GM21360 (cell line): ENCODE results near the gene TCOF1.

Source experiments
- ATAC-seq: cut with Tn5 transposase; IDR thresholded peaks from one replicate; pipeline ENCODE4 v1.9.1; 2021; ENCODE audit warnings: mild to moderate bottlenecking, moderate library complexity; ENCODE audit not compliant: unreplicated experiment

The TCOF1 gene

GRCh38 chr5:150428106-150428876, 70.8 kb downstream of the TCOF1 start:
- ATAC-seq: no peak

DNA sequence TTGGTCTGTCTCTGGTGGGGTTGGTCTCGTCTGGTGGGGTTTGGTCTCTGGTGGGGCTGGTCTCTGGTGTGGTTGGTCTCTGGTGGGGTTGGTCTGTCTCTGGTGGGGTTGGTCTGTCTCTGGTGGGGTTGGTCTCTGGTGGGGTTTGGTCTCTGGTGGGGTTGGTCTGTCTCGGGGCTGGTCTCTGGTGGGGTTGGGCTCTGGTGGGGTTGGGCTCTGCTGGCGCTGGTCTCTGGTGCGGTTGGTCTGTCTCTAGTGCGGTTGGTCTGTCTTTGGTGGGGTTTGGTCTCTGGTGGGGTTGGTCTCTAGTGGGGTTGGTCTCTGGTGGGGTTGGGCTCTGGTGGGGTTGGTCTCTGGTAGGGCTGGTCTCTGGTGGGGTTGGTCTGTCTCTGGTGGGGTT, 71.5 kb downstream of the TCOF1 start:
- ATAC-seq: no peak

- no peak for ATAC-seq
Measured at GRCh38 chr5:150429410-150429873, 71.9 kb downstream of the TCOF1 start.

DNA sequence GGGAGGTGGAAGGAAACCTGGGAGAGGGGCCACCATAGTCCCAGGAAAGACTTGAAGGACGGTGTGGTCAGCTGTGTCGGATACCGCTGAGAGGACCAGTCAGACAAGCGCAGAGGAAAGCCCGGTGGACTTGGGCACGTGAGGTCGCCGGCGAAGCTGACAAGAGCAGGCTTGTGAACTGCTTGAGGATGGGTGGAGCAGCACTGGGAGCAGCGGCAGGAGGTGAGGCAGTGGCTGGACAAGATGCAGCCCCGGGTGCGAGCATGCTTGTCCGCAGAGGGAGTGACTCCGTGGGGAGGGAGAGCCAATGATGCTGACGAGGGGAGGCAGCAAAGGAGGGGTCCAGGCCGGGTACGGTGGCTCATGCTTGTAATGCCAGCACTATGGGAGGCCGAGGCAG, 73.6 kb downstream of the TCOF1 start:
- no peak for ATAC-seq

DNA sequence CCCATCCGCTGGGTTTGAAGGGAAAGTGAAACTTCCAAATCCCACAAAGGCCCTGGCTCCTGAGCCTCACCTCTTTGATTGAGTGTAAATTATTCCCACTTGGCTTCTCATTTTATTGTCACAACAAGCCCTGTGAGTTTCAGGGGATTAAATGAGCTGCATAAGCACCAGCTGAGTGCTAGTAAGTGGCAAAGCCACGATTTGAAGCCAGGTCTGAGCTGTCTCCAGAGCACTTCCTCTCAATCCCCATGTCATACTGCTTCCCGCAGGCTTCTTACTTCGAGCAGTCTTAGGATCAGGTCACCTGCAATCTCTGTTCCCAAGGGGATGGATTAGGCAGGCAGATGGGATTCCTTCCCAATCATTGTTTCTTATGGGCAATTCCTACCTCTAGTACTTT, 74.1 kb downstream of the TCOF1 start:
- no peak for ATAC-seq

DNA sequence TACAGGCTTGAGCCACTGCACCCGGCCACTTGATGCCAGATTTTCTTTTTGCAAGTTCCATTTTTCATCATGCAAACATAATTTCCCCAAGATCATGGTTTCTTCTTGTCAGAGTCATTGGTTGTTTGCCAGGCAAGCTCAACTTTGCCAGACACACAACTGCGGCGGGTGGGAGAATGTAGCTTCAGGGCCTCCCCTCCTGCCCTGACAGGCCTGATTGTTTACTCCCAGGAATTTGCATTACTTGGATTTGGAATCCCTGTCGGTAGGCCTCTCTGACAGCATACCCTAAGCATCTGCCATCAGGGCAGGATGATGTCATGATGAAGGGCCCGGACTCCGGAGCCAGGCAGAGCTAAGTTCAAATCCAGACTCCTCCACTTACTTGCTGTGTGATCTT, 77.0 kb downstream of the TCOF1 start:
- no peak for ATAC-seq

DNA sequence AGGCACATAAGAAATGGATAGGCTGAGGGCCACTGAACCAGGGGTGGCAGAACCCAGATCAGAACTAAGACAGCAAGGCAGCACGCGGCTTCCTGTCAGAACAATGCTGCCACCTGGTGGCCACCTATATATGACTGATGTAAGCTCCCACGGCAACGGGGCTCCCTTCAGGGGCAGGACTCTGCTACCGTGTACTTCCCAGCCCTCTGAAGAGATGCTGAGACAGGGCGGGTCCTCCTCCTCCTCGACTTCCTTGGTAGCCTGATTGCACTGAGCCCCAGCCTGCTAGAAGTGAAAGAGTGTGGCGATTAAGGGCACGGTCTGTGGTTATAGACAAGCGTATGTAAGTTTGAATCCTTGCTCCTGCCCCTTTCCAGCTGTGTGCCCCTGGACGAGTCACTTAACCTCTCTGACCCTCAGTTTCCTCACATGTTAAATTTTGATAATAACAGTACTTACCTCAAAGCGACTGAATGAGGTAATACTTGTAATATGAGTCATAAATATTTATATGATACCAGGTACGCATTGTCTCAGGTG, 78.7 kb downstream of the TCOF1 start:
- ATAC-seq: peak; percentile 92

- ATAC-seq: no peak
Measured at GRCh38 chr5:150438873-150439546, 81.5 kb downstream of the TCOF1 start.

GRCh38 chr5:150440948-150441812, 83.7 kb downstream of the TCOF1 start:
- ATAC-seq: no peak

- no peak for ATAC-seq
Measured at GRCh38 chr5:150441813-150442698, 84.6 kb downstream of the TCOF1 start.

DNA sequence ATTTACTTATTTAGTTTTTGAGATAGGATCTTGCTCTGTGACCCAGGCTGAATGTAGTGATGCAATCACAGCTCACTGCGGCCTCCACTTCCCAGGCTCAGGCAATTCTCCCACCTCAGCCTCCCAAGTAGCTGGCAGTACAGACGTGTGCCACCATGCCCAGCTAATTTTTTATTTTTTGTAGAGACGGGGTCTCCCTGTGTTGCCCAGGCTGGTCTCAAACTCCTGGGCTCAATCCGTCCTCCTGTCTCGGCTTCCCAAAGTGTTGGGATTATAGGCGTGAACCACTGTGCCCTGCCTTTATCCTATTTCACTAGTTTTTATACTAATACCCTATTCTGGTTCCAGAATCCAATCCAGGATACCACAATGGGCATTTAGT, 85.2 kb downstream of the TCOF1 start:
- no peak for ATAC-seq

DNA sequence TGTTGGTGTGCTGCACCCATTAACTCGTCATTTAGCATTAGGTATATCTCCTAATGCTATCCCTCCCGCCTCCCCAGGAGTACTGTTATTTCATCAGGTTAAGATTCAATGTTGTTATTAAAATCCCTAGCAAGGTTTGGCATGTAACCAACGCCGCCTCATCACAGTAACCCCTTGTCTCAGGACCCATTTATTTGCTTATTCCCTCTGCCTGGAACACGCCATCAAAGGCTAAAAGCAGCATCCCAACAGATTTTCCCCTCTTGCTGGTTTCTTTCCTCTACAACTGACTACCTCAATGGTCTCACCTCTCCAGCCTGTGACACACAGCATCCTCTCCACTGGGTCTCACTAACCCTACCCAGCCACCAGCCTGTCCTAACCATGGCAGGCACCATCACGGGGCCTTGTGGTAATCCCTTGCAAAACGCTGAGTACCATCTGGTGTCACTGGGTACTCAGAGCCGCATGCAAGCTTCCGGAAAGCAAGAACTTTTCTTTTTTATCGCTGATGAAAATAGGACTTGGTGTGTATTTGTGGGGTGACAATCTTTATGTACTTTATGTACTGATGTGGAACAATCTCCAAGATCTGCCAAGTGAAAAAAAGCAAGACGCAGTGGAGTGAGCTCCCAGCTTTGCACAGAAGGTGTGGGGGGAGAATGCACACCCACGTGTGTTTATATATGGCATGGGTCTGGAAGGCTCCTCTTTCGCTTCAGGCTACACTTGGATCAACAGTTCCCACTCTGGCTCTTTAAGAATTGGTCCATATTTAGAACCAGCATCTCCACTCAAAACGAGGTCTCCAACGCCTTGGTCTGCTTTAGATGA, 86.0 kb downstream of the TCOF1 start:
- no peak for ATAC-seq

DNA sequence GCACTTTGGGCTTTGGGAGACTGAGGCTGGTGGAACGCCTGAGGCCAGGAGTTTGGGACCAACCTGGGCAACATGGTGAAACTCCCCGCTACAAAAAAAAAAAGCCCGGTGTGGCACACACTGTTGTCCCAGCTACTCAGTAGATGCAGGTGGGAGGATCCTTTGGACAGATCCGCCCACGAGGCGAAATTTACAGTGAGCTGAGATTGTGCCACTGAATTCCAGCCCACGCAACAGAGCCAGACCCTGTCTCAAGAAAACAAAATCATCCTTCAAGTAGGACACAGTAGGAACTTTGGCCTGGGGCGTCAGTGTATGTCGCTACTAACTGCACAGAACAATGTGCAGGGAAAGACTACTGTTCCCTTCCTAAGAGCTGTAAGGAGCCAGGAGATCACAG, 87.3 kb downstream of the TCOF1 start:
- no peak for ATAC-seq

GRCh38 chr5:150446088-150446487, 88.6 kb downstream of the TCOF1 start:
- no peak for ATAC-seq

GRCh38 chr5:150446583-150446982, 89.1 kb downstream of the TCOF1 start:
- no peak for ATAC-seq

DNA sequence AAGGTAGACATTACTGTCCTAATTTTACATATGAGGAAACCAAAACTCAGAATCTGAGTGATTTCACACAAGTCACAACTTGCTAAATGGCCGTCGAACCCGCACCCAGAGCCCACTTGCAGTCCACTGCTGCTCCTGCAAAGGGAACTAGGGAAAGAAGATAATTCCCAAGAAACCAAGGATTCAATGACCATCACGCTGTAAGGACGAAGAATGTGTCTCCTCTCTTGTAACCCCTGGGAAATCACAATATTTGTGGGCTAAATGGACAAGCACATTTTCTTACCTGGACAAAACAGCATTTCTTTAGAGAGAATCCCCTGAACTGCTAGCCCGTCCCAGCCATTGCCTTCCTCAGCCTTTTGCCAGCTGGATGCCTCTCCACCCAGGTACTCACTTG, 89.7 kb downstream of the TCOF1 start:
- ATAC-seq: no peak

GRCh38 chr5:150448334-150448733, 90.8 kb downstream of the TCOF1 start:
- ATAC-seq: no peak

GRCh38 chr5:150448952-150449516, 91.5 kb downstream of the TCOF1 start:
- peak; percentile 24 for ATAC-seq
